ENCODE results near the gene ZNF580. TPM values are rescaled to one million over a fixed set of nuclear protein-coding genes. Genes with fewer than 3 reads are reported as not detected.

Gene ZNF580
- total and polyA plus RNA-seq, 2 of the 13 experiments (the other 11 are each of a cell fraction or from before 2014, with no cell fraction given) = 4.4 to 6.0 TPM

- no peak overlapping the region for H3K4me2 ChIP-seq (ENCODE audit: low read depth, low read length)
- intact Hi-C loops (cut with micrococcal nuclease; ENCODE audit: unreplicated experiment) (no loop called here), in situ Hi-C loops (cut with HindIII; ENCODE audit: extremely low pct_ligation_motif_present, low pct_unique_long_range_greater_than_20kb) (no loop called here)
- peaks cover 31% of the 10 kb centered on the region for H3K4me1 ChIP-seq (ENCODE audit: insufficient read depth, low read length)
- peaks cover 2 to 5% of the 10 kb centered on the region in 2 experiments; a peak in 1 of 5 replicates for H3K36me3 ChIP-seq (replicated peaks in 1 of 2; ENCODE audit: control insufficient read depth in 1 of 2, insufficient read depth in 2 of 2, low read length in 2 of 2)
- H3K79me2 ChIP-seq (ENCODE audit: insufficient read depth, low read length) = peaks cover 4% of the 10 kb centered on the region
- ATAC-seq (peak; percentile 7; the same call in 1 of the 3 replicates), DNase-seq (ENCODE audit: low spot score) (no peak), FAIRE-seq (no peak)
- TF ChIP-seq SATB2 (CRISPR knock-in tag; IDR thresholded peaks at IDR 0.05) (no peak), SIN3A (IDR thresholded peaks at IDR 0.05; ENCODE audit: borderline replicate concordance, low read depth, low read length) (no peak), AGO1 (IDR thresholded peaks at IDR 0.05; ENCODE audit: low read depth, low read length, poor library complexity, severe bottlenecking) (peak; percentile 7), PAXIP1 (CRISPR knock-in tag; conservative IDR thresholded peaks at IDR 0.05) (no peak), ZNF282 (IDR thresholded peaks at IDR 0.05; ENCODE audit: partially characterized antibody) (no peak), AGO2 (optimal IDR thresholded peaks at IDR 0.05; ENCODE audit: low read depth, low read length) (peak; percentile 5), POLR2A (IDR thresholded peaks at IDR 0.05; ENCODE audit: insufficient read depth in 1 of 2, low read depth in 2 of 2, low read length in 2 of 2) (0 out of 4 replicates have a peak, but pooled peaks of 1 of the 2 experiments have one; percentile 25)
- 98% methylated on average over 3 of the region's 9 CpGs for WGBS (ENCODE audit: low lambda C conversion rate)
- no peak overlapping the region for H2AFZ ChIP-seq (ENCODE audit: low read length)
- ChIA-PET POLR2A (interaction anchor here (1.9 kb wide), 1 partner anchor 15 kb away, joined by 6 read pairs; no protein-coding TSS in a partner anchor), CTCF (ENCODE audit: low intra/inter-chr PET ratio, low total read pairs) (no interaction called here)
- H3K27me3 ChIP-seq (ENCODE audit: control insufficient read depth in 1 of 2, insufficient read depth in 2 of 2, low read length in 2 of 2) = no peaks in the 10 kb centered on the region
- H3K9me3 ChIP-seq (ENCODE audit: low read length) = no peaks in the 10 kb centered on the region
- no TSS peak for BruUV-seq (replicated peaks)
- H3K9ac ChIP-seq (ENCODE audit: insufficient read depth, low read depth, low read length) = no peak overlapping the region
- H3K27ac ChIP-seq (ENCODE audit: extremely low read length, insufficient read depth, low read length) = no peak overlapping the region
- peaks cover 14% of the 10 kb centered on the region; the same call in 1 of the 2 replicates for H4K20me1 ChIP-seq (ENCODE audit: insufficient read depth, low read length)
- no peak overlapping the region for H3K4me3 ChIP-seq (replicated peaks in 1 of 3; ENCODE audit: insufficient read depth in 1 of 3, low read depth in 2 of 3, low read length in 3 of 3)
These were observed 19.6 kb upstream of the ZNF580 start for GRCh38 chr19:55621205-55621672.
